Right lobe of liver (tissue), 6 donors: ENCODE results near the gene PSORS1C2. TPM values are rescaled to one million over a fixed set of nuclear protein-coding genes. Genes with fewer than 3 reads are reported as not detected.

Experiments used
- ATAC-seq, 4 donors: fragments of 200-7000 bp; cut with Tn5 transposase; one replicate each; pipeline ENCODE4 v1.9.1; 2020; ENCODE audit warnings: mild to moderate bottlenecking in 4 of 4, moderate library complexity in 4 of 4
- DNase-seq, 3 donors: peaks; one replicate each; pipeline ENCODE4 v3.0.0-alpha.2; 2020
- H3K27ac ChIP-seq, 3 donors: fragments of 200-600 bp; one replicate each; pipeline ENCODE4 v1.8.0; 2022
- H3K27me3 ChIP-seq, 2 donors: fragments of 200-600 bp; one replicate each; pipeline ENCODE4 v1.8.0; 2022
- H3K36me3 ChIP-seq, 4 donors: fragments of 200-600 bp; sonication (generic) in 1 of 4; one replicate each; pipeline versions ENCODE4 v1.5.1 to v1.8.0; 2017 to 2022; ENCODE audit warnings: control low read depth in 1 of 4
- H3K4me1 ChIP-seq, 4 donors: fragments of 200-600 bp; sonication (generic) in 1 of 4; one replicate each; pipeline versions ENCODE4 v1.5.1 to v1.8.0; 2017 to 2022; ENCODE audit warnings: control low read depth in 1 of 4
- H3K4me3 ChIP-seq, 3 donors: fragments of 200-600 bp; one replicate each; pipeline ENCODE4 v1.8.0; 2022
- H3K9me3 ChIP-seq, 4 donors: fragments of 200-600 bp; sonication (generic) in 1 of 4; one replicate each; pipeline versions ENCODE4 v1.5.1 to v1.8.0; 2017 to 2022; ENCODE audit warnings: control low read depth in 1 of 4
- POLR2A ChIP-seq: fragments of 450-650 bp; IDR thresholded peaks from one replicate; pipeline ENCODE4 v1.6.1; 2017; ENCODE audit warnings: antibody characterized with exemption, mild to moderate bottlenecking
- WGBS: methylation state at CpG from one replicate; pipeline ENCODE4 v1.1.6; 2018; ENCODE audit warnings: low coverage, low lambda C conversion rate; ENCODE audit not compliant: insufficient coverage; ENCODE audit errors: missing lambda C conversion rate; 5-methylcytosine and 5-hydroxymethylcytosine counted together
- intact Hi-C, 2 donors: fragments of 100-400 bp; cut with DNase I; formaldehyde crosslinking; loops; one replicate each; pipeline versions ENCODE4 v1.11.2 to v1.14.1; 2022
- total RNA-seq, 6 experiments: library from RNA; depleted of rRNA in 2 of 6; stranded (reverse); fragments of >200 nt in 2 of 6; fragmentation: NEBNext Ultra II Directional in 3 of 6; extraction: Animal tissue kit (Norgen Biotek cat#: 25700) in 3 of 6; gene quantifications; one replicate each; pipeline versions ENCODE4 v1.1.0 to v1.2.4, GENCODE V29; 2016 to 2023
- TF ChIP-seq, protein P1 (sequence below), 4 donors: fragments of 200-600 bp in 3 of 4; fragments of 450-650 bp in 1 of 4; IDR thresholded peaks; one replicate each; pipeline versions ENCODE4 v1.5.1 to v1.8.0; 2016 to 2022; ENCODE audit warnings: antibody characterized with exemption in 4 of 4, mild to moderate bottlenecking in 2 of 4
- donor health status: DM: no; HTN: yes; CAD: no.
- donor health status: DM: no; HTN: no; CAD: no.
- donor health status: DM: no; HTN: no; CAD: no.
- donor health status: DM: no; HTN: yes; CAD: no.
- donor health status: DM: no; HTN: yes; CAD: no.

Gene PSORS1C2
- total RNA-seq, 6 experiments from 2014 or later: not detected

DNA sequence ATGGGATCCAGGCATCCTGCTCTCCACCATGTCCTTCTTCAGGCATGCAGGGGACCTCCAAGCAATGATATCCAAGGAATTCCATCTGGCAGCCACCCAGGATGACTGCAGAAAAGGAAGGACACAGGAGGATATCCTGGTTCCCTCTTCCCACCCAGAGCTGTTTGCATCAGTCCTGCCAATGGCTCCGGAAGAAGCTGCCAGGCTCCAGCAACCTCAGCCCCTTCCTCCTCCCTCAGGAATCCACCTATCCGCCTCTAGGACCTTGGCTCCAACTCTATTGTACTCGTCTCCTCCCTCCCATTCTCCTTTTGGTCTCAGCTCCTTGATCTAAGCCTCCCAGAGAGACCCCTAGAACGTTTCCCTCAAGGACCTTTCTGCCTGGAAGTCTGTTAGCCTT, 733 bp upstream of the PSORS1C2 start:
- intact Hi-C loops: loop anchor here (5.0 to 10.0 kb wide), 3 partner anchors 53 to 238 kb away; no protein-coding TSS in a partner anchor
- H3K4me3 ChIP-seq: no peak overlapping the region
- TF ChIP-seq, protein P1, sequence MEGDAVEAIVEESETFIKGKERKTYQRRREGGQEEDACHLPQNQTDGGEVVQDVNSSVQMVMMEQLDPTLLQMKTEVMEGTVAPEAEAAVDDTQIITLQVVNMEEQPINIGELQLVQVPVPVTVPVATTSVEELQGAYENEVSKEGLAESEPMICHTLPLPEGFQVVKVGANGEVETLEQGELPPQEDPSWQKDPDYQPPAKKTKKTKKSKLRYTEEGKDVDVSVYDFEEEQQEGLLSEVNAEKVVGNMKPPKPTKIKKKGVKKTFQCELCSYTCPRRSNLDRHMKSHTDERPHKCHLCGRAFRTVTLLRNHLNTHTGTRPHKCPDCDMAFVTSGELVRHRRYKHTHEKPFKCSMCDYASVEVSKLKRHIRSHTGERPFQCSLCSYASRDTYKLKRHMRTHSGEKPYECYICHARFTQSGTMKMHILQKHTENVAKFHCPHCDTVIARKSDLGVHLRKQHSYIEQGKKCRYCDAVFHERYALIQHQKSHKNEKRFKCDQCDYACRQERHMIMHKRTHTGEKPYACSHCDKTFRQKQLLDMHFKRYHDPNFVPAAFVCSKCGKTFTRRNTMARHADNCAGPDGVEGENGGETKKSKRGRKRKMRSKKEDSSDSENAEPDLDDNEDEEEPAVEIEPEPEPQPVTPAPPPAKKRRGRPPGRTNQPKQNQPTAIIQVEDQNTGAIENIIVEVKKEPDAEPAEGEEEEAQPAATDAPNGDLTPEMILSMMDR (IDR thresholded peaks at IDR 0.05): no peak
- ATAC-seq (peak in 1 of 4 donors; percentile 22), DNase-seq (no peak)
- no peaks in the 10 kb centered on the region for H3K4me1 ChIP-seq
- H3K27ac ChIP-seq: no peak overlapping the region
- no peaks in the 10 kb centered on the region for H3K9me3 ChIP-seq
- WGBS: 45% methylated on average over 3 of the region's 4 CpGs
- no peaks in the 10 kb centered on the region for H3K36me3 ChIP-seq
- no peaks in the 10 kb centered on the region for H3K27me3 ChIP-seq

DNA sequence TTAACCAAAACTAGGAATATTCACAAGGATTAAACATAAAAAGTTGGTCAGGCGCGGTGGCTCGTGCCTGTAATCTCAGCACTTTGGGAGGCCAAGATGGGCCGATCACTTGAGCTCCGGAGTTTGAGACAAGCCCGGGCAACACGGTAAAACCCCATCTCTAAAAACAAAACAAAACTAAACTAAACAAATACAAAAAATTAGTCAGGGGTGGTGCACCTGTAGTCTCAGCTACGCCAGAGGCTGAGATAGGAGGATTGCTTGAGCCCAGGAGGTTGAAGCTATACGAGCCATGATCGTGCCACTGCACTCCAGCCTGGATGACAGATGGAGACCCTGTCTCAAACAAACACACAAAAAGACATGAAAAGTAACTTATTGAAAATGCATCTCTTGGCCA, 3.2 kb downstream of the PSORS1C2 start:
- ATAC-seq: no peak
- intact Hi-C loops: loop anchor here (5.0 to 10.0 kb wide), 3 partner anchors 57 to 242 kb away; no protein-coding TSS in a partner anchor

DNA sequence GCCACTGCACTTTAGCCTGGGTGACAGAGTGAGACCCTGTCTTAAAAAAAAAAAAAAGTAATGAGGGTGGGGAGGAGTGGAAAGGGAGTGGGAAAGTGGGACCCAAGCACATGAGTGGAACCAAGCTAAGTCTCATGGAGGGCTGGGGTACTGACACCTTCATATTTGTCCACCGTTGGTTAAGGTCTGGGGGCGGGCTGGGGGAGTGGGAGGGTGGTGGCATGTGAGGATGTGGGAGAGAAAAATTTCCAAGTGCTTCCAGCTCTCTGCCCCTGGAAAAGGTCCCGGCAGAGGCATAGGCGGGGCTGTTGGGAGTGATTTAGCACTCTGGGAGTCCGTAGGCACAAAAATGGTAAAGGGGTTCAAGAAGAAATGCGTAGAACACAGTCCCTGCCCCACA, 6.1 kb downstream of the PSORS1C2 start:
- WGBS: 57% methylated on average over 6 of the region's 6 CpGs
- Histone ChIP-seq H3K27ac (no peak overlapping the region), H3K27me3 (no peaks in the 10 kb centered on the region), H3K9me3 (no peaks in the 10 kb centered on the region), H3K36me3 (no peaks in the 10 kb centered on the region), H3K4me3 (no peak overlapping the region), H3K4me1 (no peaks in the 10 kb centered on the region)
- no peak for DNase-seq
- TF ChIP-seq, protein P1 (IDR thresholded peaks at IDR 0.05): no peak
- no peak for TF ChIP-seq POLR2A
- no peak for ATAC-seq
- intact Hi-C loops: loop anchor here in 1 of 2 donors (10.0 kb wide), 1 partner anchor 242 kb away; no protein-coding TSS in a partner anchor

More for the DNA sequence above, 3.2 kb downstream of the PSORS1C2 start:
- Histone ChIP-seq H3K9me3 (no peaks in the 10 kb centered on the region), H3K27ac (no peak overlapping the region), H3K4me1 (no peaks in the 10 kb centered on the region), H3K4me3 (no peak overlapping the region), H3K36me3 (no peaks in the 10 kb centered on the region), H3K27me3 (no peaks in the 10 kb centered on the region)
- DNase-seq: no peak
- TF ChIP-seq, protein P1 (IDR thresholded peaks at IDR 0.05): no peak
- no peak for TF ChIP-seq POLR2A
- WGBS: 76% methylated on average over 8 of the region's 10 CpGs

DNA sequence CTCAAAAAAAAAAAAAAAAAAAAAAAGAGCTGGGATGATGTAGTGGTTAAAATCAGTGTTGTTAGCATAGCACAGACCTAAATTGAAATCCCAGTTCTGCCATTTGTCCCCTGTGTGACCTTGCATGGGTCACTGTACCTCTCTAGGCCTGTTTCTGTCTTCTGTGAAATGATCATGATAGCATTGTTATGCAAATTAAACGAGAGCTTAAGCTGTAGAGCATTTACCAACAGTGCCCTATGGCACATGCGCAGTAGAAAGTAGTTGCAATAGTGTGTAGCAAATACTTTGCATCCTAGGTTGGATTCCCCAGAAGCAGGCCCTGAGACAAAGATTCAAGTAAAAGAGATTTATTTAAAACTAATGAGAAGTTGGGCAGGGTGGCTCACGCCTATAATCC, 7.3 kb downstream of the PSORS1C2 start:
- no peak overlapping the region for H3K4me3 ChIP-seq
- no peaks in the 10 kb centered on the region for H3K36me3 ChIP-seq
- H3K27ac ChIP-seq: no peak overlapping the region
- H3K9me3 ChIP-seq: no peaks in the 10 kb centered on the region
- no peaks in the 10 kb centered on the region for H3K27me3 ChIP-seq
- H3K4me1 ChIP-seq: no peaks in the 10 kb centered on the region
- DNase-seq: no peak
- ATAC-seq: no peak
- TF ChIP-seq, protein P1 (IDR thresholded peaks at IDR 0.05): no peak
- TF ChIP-seq POLR2A: no peak
- intact Hi-C loops: loop anchor here in 1 of 2 donors (10.0 kb wide), 1 partner anchor 243 kb away; no protein-coding TSS in a partner anchor
- WGBS: 84% methylated on average over 3 of the region's 3 CpGs
